CD4-positive, alpha-beta T cell (primary cell): ENCODE data around the gene COPS7A. TPM values are rescaled to one million over a fixed set of nuclear protein-coding genes. Genes with fewer than 3 reads are reported as not detected.

Source experiments
- ATAC-seq: fragments of 200-7000 bp; cut with Tn5 transposase; one replicate; pipeline ENCODE4 v1.10.0; 2022; ENCODE audit warnings: mild to moderate bottlenecking; ENCODE audit not compliant: poor library complexity
- CTCF ChIA-PET: fragments of 350-600 bp; sonication (Branson Sonifier 250); formaldehyde crosslinking; loops from one replicate; lab custom pipeline; 2021; ENCODE audit warnings: antibody characterized with exemption, inconsistent platforms; lab: Charles Lee
- POLR2A ChIA-PET: fragments of 350-600 bp; sonication (Branson Sonifier 250); formaldehyde crosslinking; loops from one replicate; lab custom pipeline; 2021; ENCODE audit warnings: antibody characterized with exemption, inconsistent platforms; lab: Charles Lee
- DNase-seq, 14 experiments: peaks; one replicate each; pipeline ENCODE4 v3.0.0-alpha.2; 2013 to 2020; ENCODE audit warnings: mixed read lengths in 2 of 14
- H3K27ac ChIP-seq, 2 donors: one replicate each; pipeline versions ENCODE4 v1.5.1 to v1.7.0; 2013; ENCODE audit warnings: low read length in 2 of 2, low read depth in 1 of 2, mild to moderate bottlenecking in 1 of 2
- H3K27me3 ChIP-seq, 2 experiments: 1 replicate in 1 of 2; 2 replicates in 1 of 2; pipeline versions ENCODE4 v1.6.1 to v1.7.0; 2013; ENCODE audit warnings: low read length in 2 of 2, control low read depth in 1 of 2, mild to moderate bottlenecking in 1 of 2, moderate library complexity in 1 of 2; ENCODE audit not compliant: insufficient read depth in 2 of 2, control insufficient read depth in 1 of 2
- H3K36me3 ChIP-seq: one replicate; pipeline ENCODE4 v1.6.1; 2013; ENCODE audit warnings: low read length, control low read depth; ENCODE audit not compliant: insufficient read depth
- H3K4me1 ChIP-seq: one replicate; pipeline ENCODE4 v1.6.1; 2013; ENCODE audit warnings: low read length, control low read depth; ENCODE audit not compliant: insufficient read depth
- H3K4me3 ChIP-seq: one replicate; pipeline ENCODE4 v1.5.1; 2013; ENCODE audit warnings: mild to moderate bottlenecking, low read length, moderate library complexity
- H3K9me3 ChIP-seq, 2 experiments: 1 replicate in 1 of 2; 2 replicates in 1 of 2; pipeline versions ENCODE4 v1.6.1 to v1.7.0; 2013; ENCODE audit warnings: low read length in 2 of 2, mild to moderate bottlenecking in 2 of 2, control low read depth in 1 of 2, moderate library complexity in 1 of 2; ENCODE audit not compliant: control insufficient read depth in 1 of 2, insufficient read depth in 1 of 2
- H3K27ac Mint-ChIP-seq: one replicate; pipeline ENCODE4 v1.8.0; 2020; ENCODE audit warnings: mixed read lengths
- H3K27me3 Mint-ChIP-seq: one replicate; pipeline ENCODE4 v1.8.0; 2021; ENCODE audit warnings: mixed read lengths
- H3K36me3 Mint-ChIP-seq: one replicate; pipeline ENCODE4 v1.8.0; 2021; ENCODE audit warnings: low read depth, mixed read lengths
- H3K4me1 Mint-ChIP-seq: one replicate; pipeline ENCODE4 v1.8.0; 2021; ENCODE audit warnings: low read depth, mixed read lengths
- H3K4me3 Mint-ChIP-seq: one replicate; pipeline ENCODE4 v1.8.0; 2020; ENCODE audit warnings: mild to moderate bottlenecking, mixed read lengths
- H3K9me3 Mint-ChIP-seq: one replicate; pipeline ENCODE4 v1.8.0; 2020; ENCODE audit warnings: mixed read lengths
- intact Hi-C, 2 experiments: fragments of 100-400 bp; cut with DNase I in 1 of 2; cut with micrococcal nuclease in 1 of 2; formaldehyde crosslinking; loops; one replicate each; pipeline versions ENCODE4 v1.15.1 to v1.9.0; 2023 to 2025; cut with DNase I, micrococcal nuclease
- total RNA-seq, 174 experiments: library from RNA in 2 of 174; stranded (reverse) in 2 of 174; gene quantifications; one replicate each; pipeline ENCODE4 v1.2.3 and lab custom pipeline; 2021 to 2026
- TF ChIP-seq, protein P1 (sequence below): fragments of 200-600 bp; IDR thresholded peaks from one replicate; pipeline ENCODE4 v1.8.0; 2022; ENCODE audit warnings: antibody characterized with exemption, mild to moderate bottlenecking

The COPS7A gene
- total RNA-seq, 2 experiments from 2014 or later = 9.4 to 9.6 TPM

DNA sequence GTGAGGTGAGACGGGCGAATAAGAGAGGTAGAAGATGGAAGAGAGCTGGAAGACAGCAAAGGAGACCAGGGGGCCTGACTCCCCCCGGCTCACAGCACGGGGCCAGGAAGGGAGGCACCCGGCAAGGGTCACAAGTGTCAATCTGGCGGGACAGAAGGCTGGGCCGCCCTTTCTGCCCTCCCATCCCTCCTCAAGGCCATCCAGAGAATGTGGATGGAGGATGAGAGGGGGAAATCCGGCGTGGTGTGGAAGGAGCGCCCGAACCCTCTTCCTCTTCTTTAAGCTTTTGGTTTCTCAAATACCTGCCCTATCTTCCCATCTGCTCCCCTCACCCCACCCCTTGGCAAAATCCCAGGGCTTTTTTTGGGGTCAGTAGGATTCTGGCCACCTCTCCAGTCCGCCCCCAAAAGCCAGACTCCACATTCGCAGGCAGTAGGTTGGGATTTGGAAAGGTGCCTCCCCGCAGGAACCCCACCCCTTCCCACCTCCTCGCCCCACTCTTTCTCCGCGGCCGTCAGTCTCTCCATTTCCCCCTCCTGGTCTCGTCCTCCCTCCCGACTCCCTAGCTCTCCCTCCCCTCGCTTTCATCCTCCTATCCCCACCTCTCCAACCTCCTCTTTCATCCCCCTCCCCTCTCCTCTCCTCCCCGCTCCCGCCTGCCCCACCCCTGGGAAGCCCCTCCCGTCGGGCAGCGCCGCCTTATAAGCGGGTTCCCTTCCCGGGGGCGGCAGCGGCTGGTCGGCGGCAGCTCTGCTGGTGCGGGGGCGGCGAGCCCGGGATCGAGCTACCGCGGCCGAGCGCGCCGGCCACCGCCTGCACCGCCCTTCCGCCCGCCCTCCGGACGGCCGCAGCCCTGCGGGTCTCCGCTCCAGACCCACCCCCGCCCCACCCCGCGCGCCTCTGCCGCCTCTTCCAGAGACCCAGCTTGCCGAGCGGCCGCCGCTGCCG, 42.1 kb downstream of the COPS7A start, which contains the start of gene PTMS:
TSS of gene PTMS (plus strand) at position 730 of the 948 bp plus-strand sequence. CDS start 343 bp downstream, outside the sequence.
- Mint-ChIP-seq H3K4me3 (peak within 1 kb of the TSS; percentile 93), H3K36me3 (no peaks in the 10 kb centered on the region), H3K4me1 (peaks cover 43% of the 10 kb centered on the region), H3K27me3 (peaks cover 52% of the 10 kb centered on the region), H3K9me3 (no peaks in the 10 kb centered on the region), H3K27ac (no peak within 1 kb of the TSS)
- peak within 1 kb of the TSS; percentile 56 for H3K4me3 ChIP-seq
- ATAC-seq (peak; percentile 1), DNase-seq (peak in 1 of 14 experiments; percentile 43)
- TF ChIP-seq, protein P1, sequence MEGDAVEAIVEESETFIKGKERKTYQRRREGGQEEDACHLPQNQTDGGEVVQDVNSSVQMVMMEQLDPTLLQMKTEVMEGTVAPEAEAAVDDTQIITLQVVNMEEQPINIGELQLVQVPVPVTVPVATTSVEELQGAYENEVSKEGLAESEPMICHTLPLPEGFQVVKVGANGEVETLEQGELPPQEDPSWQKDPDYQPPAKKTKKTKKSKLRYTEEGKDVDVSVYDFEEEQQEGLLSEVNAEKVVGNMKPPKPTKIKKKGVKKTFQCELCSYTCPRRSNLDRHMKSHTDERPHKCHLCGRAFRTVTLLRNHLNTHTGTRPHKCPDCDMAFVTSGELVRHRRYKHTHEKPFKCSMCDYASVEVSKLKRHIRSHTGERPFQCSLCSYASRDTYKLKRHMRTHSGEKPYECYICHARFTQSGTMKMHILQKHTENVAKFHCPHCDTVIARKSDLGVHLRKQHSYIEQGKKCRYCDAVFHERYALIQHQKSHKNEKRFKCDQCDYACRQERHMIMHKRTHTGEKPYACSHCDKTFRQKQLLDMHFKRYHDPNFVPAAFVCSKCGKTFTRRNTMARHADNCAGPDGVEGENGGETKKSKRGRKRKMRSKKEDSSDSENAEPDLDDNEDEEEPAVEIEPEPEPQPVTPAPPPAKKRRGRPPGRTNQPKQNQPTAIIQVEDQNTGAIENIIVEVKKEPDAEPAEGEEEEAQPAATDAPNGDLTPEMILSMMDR = no peak
- POLR2A ChIA-PET = interaction anchor here (0.7 to 2.8 kb wide), 16 partner anchors 12 to 152 kb away, joined by 3 to 20 read pairs (median 4); partner anchors contain the start of genes CD4, CDCA3, COPS7A and GPR162
- peaks cover 22 to 31% of the 10 kb centered on the region in 2 experiments for H3K27me3 ChIP-seq
- H3K36me3 ChIP-seq = no peaks in the 10 kb centered on the region
- peaks cover 38% of the 10 kb centered on the region for H3K4me1 ChIP-seq
- intact Hi-C loops = no loop called here
- no peaks in the 10 kb centered on the region for H3K9me3 ChIP-seq
- H3K27ac ChIP-seq = no peak within 1 kb of the TSS
- CTCF ChIA-PET = interaction anchor here (0.7 to 3.2 kb wide), 20 partner anchors 8 to 212 kb away, joined by 3 to 27 read pairs (median 6); partner anchors contain the start of genes CD4, COPS7A, MLF2 and P3H3

DNA sequence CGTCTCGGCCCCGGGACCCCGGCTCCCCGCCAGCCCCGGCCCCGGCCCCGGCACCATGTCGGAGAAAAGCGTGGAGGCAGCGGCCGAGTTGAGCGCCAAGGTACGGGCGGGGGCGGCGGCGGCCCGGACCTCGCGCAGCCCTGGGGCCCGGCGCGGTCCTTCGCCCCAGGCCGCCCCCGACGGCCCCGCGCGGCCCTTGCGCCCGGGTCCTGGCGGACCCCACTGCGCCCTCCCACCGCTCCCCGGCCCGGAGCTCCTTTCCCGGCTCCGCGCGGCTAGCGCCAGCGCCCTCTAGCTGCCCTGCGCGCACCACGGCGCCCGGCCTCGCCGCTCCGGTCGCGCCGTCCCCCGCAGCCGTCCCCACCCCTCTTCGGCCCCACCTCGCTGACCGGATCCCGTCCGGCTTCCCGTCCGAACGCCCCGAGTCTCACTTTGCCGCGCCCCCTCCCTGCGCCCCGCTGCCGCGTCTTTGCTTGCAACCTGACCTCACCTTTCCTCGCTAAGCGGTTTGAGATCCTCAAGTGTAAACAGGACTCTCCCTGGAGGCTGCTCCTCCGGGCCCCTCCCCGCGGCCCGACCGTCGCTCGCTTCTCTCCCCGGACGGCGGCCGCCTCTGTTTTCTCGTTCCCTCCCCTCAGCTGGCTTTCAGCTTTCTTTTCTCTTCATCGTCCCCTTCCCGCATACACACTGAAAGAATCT, 43.0 kb downstream of the COPS7A start:
- POLR2A ChIA-PET = interaction anchor here (0.7 to 2.8 kb wide), 17 partner anchors 8 to 153 kb away, joined by 3 to 20 read pairs (median 4); partner anchors contain the start of genes CD4, CDCA3, COPS7A and GPR162
- Mint-ChIP-seq H3K27me3 (peaks cover 60% of the 10 kb centered on the region), H3K27ac (no peak overlapping the region), H3K9me3 (no peaks in the 10 kb centered on the region), H3K4me1 (peaks cover 52% of the 10 kb centered on the region), H3K36me3 (no peaks in the 10 kb centered on the region), H3K4me3 (peak overlapping the region; percentile 93)
- CTCF ChIA-PET = interaction anchor here (0.7 to 3.2 kb wide), 20 partner anchors 8 to 213 kb away, joined by 3 to 27 read pairs (median 6); partner anchors contain the start of genes CD4, COPS7A, MLF2 and P3H3
- intact Hi-C loops = no loop called here
- no peak overlapping the region for H3K27ac ChIP-seq
- peak; percentile 65 for ATAC-seq
- H3K27me3 ChIP-seq = peaks cover 22 to 31% of the 10 kb centered on the region in 2 experiments
- TF ChIP-seq, protein P1 = peak; percentile 38
- no peaks in the 10 kb centered on the region for H3K36me3 ChIP-seq
- H3K4me1 ChIP-seq = peaks cover 46% of the 10 kb centered on the region
- DNase-seq = peak in 12 of 14 experiments; percentile 28 to 79 (median 50)
- peak overlapping the region; percentile 56 for H3K4me3 ChIP-seq
- H3K9me3 ChIP-seq = no peaks in the 10 kb centered on the region
